GM12874 (cell line): Measurements from ENCODE around the gene BRIP1.

Source experiments
- CTCF ChIP-seq: IDR thresholded peaks from 2 replicates; pipeline ENCODE4 v1.5.1; 2011; ENCODE audit warnings: low read depth, mild to moderate bottlenecking, control low read depth, low read length, moderate library complexity; ENCODE audit not compliant: insufficient read depth

Gene BRIP1

GRCh38 chr17:61793565-61793964 lies 69.8 kb downstream of the BRIP1 start:
- TF ChIP-seq CTCF: no peak

- no peak for TF ChIP-seq CTCF
Observed at GRCh38 chr17:61789872-61790271, 73.5 kb downstream of the BRIP1 start.

GRCh38 chr17:61786088-61786487 lies 77.2 kb downstream of the BRIP1 start:
- TF ChIP-seq CTCF: no peak

- no peak for TF ChIP-seq CTCF
Observed at GRCh38 chr17:61784510-61784909, 78.8 kb downstream of the BRIP1 start.

- no peak for TF ChIP-seq CTCF
Observed at GRCh38 chr17:61783556-61784304, 79.6 kb downstream of the BRIP1 start.

- no peak for TF ChIP-seq CTCF
Observed at GRCh38 chr17:61783120-61783519, 80.2 kb downstream of the BRIP1 start.

- TF ChIP-seq CTCF: no peak
Observed at GRCh38 chr17:61782683-61783082, 80.6 kb downstream of the BRIP1 start.

- no peak for TF ChIP-seq CTCF
Observed at GRCh38 chr17:61775364-61775763, 88.0 kb downstream of the BRIP1 start.
